ENCODE results near the gene SLC16A3. TPM values are rescaled to one million over a fixed set of nuclear protein-coding genes. Genes with fewer than 3 reads are reported as not detected.

The SLC16A3 gene
- total RNA-seq, 3 donors from 2014 or later (not counting 1 experiment from before 2014, with no cell fraction given) = 172 to 365 (median 296) TPM

DNA sequence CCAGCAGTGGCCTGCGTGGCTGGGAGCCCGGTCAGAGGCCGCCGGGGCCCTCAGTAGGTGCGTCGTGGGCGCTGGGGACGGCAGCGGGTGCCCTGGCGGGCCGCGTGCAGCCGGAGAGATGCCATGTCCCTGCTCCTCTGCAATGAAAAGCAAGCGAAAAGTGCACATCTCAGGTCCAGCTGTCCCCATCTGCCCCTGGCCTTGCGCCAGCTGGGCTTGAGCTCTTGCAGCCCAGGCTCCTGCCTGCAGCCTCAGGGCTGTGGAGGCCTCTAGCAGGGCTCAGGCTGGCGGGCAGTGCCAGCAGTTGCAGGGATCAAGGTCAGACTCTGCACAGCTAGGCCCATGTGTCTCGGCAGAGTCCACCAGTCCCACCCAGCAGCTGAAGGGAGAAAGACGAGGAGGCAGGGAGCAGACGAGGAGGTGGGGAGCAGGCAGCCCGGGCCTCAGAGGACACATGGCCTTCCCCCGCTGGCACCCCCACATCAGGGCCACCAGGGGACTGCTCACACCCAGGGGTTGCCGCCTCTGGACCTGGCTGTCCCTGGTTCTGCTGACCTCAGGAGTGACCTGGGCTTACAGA, 11.2 kb downstream of the SLC16A3 start:
- Mint-ChIP-seq H3K27ac (peak overlapping the region; percentile 79 to 84), H3K27me3 (ENCODE audit: low read depth in 2 of 2) (no peaks in the 10 kb centered on the region), H3K36me3 (peaks cover 13% of the 10 kb centered on the region), H3K4me1 (peaks cover 46 to 69% of the 10 kb centered on the region in 2 donors), H3K9me3 (no peaks in the 10 kb centered on the region), H3K4me3 (peak overlapping the region; percentile 63)
- ATAC-seq = no peak
- peak in 1 of 2 donors; percentile 22 for DNase-seq
- H3K4me3 ChIP-seq (ENCODE audit: low read length) = no peak overlapping the region
- peak overlapping the region; percentile 41 for H3K27ac ChIP-seq (ENCODE audit: low read length)
- intact Hi-C loops (cut with micrococcal nuclease) = loop anchor here (5.0 to 10.0 kb wide), 2 partner anchors 32 to 175 kb away; partner anchors contain the start of genes CSNK1D, HEXD and OGFOD3
- peaks cover 74% of the 10 kb centered on the region for H3K4me1 ChIP-seq (ENCODE audit: control insufficient read depth, insufficient read depth, low read length)
- H3K9me3 ChIP-seq (ENCODE audit: control insufficient read depth, insufficient read depth, low read length) = no peaks in the 10 kb centered on the region
- TF ChIP-seq, protein P1, sequence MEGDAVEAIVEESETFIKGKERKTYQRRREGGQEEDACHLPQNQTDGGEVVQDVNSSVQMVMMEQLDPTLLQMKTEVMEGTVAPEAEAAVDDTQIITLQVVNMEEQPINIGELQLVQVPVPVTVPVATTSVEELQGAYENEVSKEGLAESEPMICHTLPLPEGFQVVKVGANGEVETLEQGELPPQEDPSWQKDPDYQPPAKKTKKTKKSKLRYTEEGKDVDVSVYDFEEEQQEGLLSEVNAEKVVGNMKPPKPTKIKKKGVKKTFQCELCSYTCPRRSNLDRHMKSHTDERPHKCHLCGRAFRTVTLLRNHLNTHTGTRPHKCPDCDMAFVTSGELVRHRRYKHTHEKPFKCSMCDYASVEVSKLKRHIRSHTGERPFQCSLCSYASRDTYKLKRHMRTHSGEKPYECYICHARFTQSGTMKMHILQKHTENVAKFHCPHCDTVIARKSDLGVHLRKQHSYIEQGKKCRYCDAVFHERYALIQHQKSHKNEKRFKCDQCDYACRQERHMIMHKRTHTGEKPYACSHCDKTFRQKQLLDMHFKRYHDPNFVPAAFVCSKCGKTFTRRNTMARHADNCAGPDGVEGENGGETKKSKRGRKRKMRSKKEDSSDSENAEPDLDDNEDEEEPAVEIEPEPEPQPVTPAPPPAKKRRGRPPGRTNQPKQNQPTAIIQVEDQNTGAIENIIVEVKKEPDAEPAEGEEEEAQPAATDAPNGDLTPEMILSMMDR (IDR thresholded peaks at IDR 0.05) = no peak
- peaks cover 49% of the 10 kb centered on the region for H3K36me3 ChIP-seq (ENCODE audit: control insufficient read depth, insufficient read depth, low read length)
- WGBS (ENCODE audit: insufficient coverage) = 89% methylated on average over 22 of the region's 22 CpGs
- no peaks in the 10 kb centered on the region for H3K27me3 ChIP-seq (ENCODE audit: control insufficient read depth, insufficient read depth, low read length)

DNA sequence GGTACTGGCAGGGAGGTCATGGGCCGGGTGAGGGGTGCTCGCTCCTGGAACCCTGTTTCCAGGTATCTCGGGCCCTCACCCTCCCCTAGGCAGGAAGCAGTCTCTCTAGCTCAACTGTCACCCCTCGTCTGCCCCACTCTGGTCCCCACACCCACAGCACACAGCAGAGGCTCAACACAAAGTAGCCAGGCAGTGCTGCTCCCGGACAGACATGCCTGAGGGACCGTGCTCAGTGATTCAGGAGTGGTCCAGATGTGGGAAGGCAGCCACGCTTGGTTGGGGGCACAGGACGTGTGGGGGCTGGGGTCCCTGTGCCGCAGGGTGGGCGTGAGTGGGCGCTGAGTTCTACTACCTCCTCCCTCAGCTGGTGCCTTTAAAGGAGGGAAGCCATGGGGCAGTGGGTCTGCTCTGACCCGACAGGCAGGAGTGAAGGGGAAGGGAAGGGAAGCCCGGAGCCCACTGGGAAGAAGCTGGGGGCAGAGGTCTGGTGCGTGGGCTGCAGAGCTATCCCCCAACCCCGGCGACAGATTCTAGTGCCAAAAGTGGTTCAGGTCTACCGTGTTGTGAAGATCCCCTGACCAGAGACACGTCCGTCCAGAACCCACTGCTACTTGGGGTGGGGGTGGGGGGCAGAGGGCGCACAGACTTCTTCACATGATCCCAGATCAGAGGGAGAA, 11.8 kb downstream of the SLC16A3 start:
- Histone ChIP-seq H3K36me3 (ENCODE audit: control insufficient read depth, insufficient read depth, low read length) (peaks cover 55% of the 10 kb centered on the region), H3K4me1 (ENCODE audit: control insufficient read depth, insufficient read depth, low read length) (peaks cover 74% of the 10 kb centered on the region), H3K27me3 (ENCODE audit: control insufficient read depth, insufficient read depth, low read length) (no peaks in the 10 kb centered on the region), H3K27ac (ENCODE audit: low read length) (peak overlapping the region; percentile 41), H3K4me3 (ENCODE audit: low read length) (no peak overlapping the region), H3K9me3 (ENCODE audit: control insufficient read depth, insufficient read depth, low read length) (no peaks in the 10 kb centered on the region)
- Mint-ChIP-seq H3K4me3 (peak overlapping the region; percentile 63), H3K9me3 (no peaks in the 10 kb centered on the region), H3K36me3 (peaks cover 14% of the 10 kb centered on the region), H3K4me1 (peaks cover 47 to 76% of the 10 kb centered on the region in 2 donors), H3K27me3 (ENCODE audit: low read depth in 2 of 2) (no peaks in the 10 kb centered on the region), H3K27ac (peak overlapping the region; percentile 79 to 84)
- TF ChIP-seq, protein P1 (IDR thresholded peaks at IDR 0.05) = no peak
- 76% methylated on average over 19 of the region's 20 CpGs for WGBS (ENCODE audit: insufficient coverage)
- intact Hi-C loops (cut with micrococcal nuclease) = loop anchor here (10.0 kb wide), 1 partner anchor 174 kb away; the partner anchor contains the start of genes HEXD and OGFOD3
- DNase-seq = peak in 1 of 2 donors; percentile 30
- no peak for ATAC-seq

DNA sequence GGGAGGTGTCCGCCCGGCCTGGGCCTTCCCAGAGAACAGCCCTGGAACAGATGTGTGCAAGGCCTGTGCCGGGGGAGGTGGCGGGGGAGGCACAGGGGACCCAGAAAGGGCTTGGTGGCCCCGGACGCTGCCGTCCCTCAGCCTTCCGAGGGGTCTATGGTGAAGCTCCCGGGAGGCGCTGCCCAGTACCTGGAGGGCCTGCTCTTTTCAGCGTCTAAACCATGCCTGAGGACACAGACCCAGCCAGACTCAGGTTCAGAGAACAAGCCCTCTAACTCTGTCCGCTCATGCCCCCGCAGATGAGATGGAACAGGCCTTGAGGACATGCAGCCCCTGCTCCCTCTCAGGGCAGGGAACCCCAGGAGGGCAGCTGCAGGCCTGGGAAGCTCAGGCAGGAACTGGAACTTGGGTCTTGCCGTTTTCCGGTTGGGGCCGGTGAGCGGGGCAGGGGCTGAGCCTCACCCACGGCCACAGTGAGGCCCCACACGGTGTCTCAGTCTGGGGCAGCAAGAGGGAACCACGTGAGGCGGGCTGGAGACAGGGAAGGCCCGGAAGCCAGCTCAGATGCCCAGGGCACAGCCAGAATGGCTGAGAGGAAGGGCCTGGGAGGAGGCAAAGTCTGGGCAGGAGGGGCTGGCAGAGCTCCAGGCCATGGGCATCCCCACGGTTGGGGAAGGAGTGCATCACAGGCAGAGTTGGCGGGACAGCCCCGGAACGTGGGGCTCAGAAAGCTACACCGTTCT, 12.5 kb downstream of the SLC16A3 start:
- peaks cover 52 to 76% of the 10 kb centered on the region in 2 donors for H3K4me1 Mint-ChIP-seq
- peak overlapping the region; percentile 51 for H3K27ac ChIP-seq (ENCODE audit: low read length)
- peak overlapping the region; percentile 47 for H3K4me3 Mint-ChIP-seq
- TF ChIP-seq, protein P1 (IDR thresholded peaks at IDR 0.05) = no peak
- H3K36me3 ChIP-seq (ENCODE audit: control insufficient read depth, insufficient read depth, low read length) = peaks cover 62% of the 10 kb centered on the region
- H3K9me3 Mint-ChIP-seq = no peaks in the 10 kb centered on the region
- ATAC-seq = peak; percentile 22 to 37 (median 24)
- H3K4me3 ChIP-seq (ENCODE audit: low read length) = no peak overlapping the region
- H3K27ac Mint-ChIP-seq = peak overlapping the region; percentile 79 to 84
- peak; percentile 40 to 65 for DNase-seq
- peaks cover 14% of the 10 kb centered on the region for H3K36me3 Mint-ChIP-seq
- intact Hi-C loops (cut with micrococcal nuclease) = loop anchor here (10.0 kb wide), 1 partner anchor 173 kb away; the partner anchor contains the start of genes HEXD and OGFOD3
- H3K9me3 ChIP-seq (ENCODE audit: control insufficient read depth, insufficient read depth, low read length) = no peaks in the 10 kb centered on the region
- no peaks in the 10 kb centered on the region for H3K27me3 ChIP-seq (ENCODE audit: control insufficient read depth, insufficient read depth, low read length)
- 53% methylated on average over 27 of the region's 27 CpGs for WGBS (ENCODE audit: insufficient coverage)
- peaks cover 69% of the 10 kb centered on the region for H3K4me1 ChIP-seq (ENCODE audit: control insufficient read depth, insufficient read depth, low read length)
- H3K27me3 Mint-ChIP-seq (ENCODE audit: low read depth in 2 of 2) = no peaks in the 10 kb centered on the region

All from natural killer cell (primary cell).